ENCODE results near the gene BCL3.

DNA sequence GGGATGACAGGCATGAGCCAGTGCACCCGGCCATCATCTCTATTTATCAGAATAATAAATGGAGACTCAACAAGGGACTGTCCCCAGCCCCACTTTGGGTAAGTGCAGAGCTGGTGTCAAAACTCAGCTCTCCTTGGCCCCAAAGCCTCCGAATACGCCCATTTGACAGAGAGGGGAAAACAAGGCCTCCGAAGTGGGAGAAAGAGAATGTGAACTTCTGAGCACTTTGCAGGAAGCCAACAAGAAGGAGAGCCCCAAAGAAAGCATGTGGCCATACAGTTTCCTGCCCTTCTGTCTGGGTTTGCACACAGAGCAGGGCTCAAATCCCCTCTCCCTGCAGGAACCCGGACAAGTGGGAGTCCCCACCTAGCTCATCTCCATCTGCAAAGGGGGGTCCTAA, 48.0 kb upstream of the BCL3 start:
- TF ChIP-seq MAFK (IDR thresholded peaks at IDR 0.05; ENCODE audit: low read depth, low read length) (no peak), CTCF (conservative IDR thresholded peaks at IDR 0.05; ENCODE audit: low read depth, low read length) (no peak), POLR2A (IDR thresholded peaks at IDR 0.05; ENCODE audit: low read depth, low read length) (no peak), FOS (IDR thresholded peaks at IDR 0.05; ENCODE audit: low read depth, low read length) (no peak), USF2 (IDR thresholded peaks at IDR 0.05; ENCODE audit: low read depth, low read length) (no peak), RFX5 (IDR thresholded peaks at IDR 0.05; ENCODE audit: low read depth, low read length) (no peak), RAD21 (IDR thresholded peaks at IDR 0.05; ENCODE audit: low read length) (no peak), BHLHE40 (IDR thresholded peaks at IDR 0.05; ENCODE audit: low read depth, low read length) (no peak)
